ENCODE results near the gene KIF21A. TPM values are rescaled to one million over a fixed set of nuclear protein-coding genes. Genes with fewer than 3 reads are reported as not detected.

KIF21A gene
- total RNA-seq, 3 donors from 2014 or later = 26.6 to 28.1 (median 27.4) TPM

DNA sequence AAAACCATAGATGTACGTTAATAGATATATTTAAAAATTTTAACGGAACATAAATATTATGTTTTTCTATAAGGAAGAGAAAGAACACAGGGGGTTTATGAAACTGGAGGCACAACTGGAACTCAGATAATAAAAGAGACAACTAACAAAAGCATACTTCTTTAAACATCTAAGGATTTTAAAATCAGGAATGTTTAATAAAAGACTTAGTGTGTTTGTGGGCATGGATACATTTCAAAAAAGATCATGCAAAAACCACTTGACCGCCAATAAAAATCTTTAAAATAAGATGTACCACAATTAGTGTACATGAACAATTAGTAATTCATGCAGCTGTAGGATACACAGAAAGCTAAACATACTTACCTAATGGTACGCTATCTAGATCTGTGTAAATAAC is 113.0 kb downstream of the KIF21A start:
- H3K36me3 ChIP-seq (ENCODE audit: low read depth) = no peaks in the 10 kb centered on the region
- H3K4me1 ChIP-seq (ENCODE audit: low read depth) = no peaks in the 10 kb centered on the region
- ATAC-seq (no peak), DNase-seq (no peak)
- intact Hi-C loops (cut with DNase I, micrococcal nuclease) = no loop called here
- TF ChIP-seq, protein P1, sequence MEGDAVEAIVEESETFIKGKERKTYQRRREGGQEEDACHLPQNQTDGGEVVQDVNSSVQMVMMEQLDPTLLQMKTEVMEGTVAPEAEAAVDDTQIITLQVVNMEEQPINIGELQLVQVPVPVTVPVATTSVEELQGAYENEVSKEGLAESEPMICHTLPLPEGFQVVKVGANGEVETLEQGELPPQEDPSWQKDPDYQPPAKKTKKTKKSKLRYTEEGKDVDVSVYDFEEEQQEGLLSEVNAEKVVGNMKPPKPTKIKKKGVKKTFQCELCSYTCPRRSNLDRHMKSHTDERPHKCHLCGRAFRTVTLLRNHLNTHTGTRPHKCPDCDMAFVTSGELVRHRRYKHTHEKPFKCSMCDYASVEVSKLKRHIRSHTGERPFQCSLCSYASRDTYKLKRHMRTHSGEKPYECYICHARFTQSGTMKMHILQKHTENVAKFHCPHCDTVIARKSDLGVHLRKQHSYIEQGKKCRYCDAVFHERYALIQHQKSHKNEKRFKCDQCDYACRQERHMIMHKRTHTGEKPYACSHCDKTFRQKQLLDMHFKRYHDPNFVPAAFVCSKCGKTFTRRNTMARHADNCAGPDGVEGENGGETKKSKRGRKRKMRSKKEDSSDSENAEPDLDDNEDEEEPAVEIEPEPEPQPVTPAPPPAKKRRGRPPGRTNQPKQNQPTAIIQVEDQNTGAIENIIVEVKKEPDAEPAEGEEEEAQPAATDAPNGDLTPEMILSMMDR (IDR thresholded peaks at IDR 0.05) = no peak
- H3K9me3 ChIP-seq = no peaks in the 10 kb centered on the region
- no peak overlapping the region for H3K4me3 ChIP-seq

DNA sequence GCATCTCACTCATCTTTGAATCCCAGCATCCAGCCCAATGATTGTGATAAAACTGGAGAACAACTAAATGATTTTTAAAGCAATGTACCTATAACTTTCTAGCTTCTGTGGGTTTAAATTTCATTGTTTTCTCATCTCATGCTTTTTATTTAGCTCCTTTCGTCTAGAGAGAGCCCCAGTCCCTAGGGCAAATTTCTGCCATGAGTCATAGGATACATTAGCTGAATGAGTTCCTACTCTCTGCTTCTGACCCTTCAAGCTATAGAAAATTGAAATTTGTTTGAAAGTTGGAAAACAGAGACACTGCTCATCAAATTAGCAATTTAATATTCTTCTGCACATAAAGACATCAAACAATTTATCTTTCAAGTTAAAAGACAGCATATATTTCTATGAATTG is 113.9 kb downstream of the KIF21A start:
- TF ChIP-seq, protein P1 (IDR thresholded peaks at IDR 0.05) = no peak
- H3K4me3 ChIP-seq = no peak overlapping the region
- H3K9me3 ChIP-seq = no peaks in the 10 kb centered on the region
- no peaks in the 10 kb centered on the region for H3K36me3 ChIP-seq (ENCODE audit: low read depth)
- H3K4me1 ChIP-seq (ENCODE audit: low read depth) = no peaks in the 10 kb centered on the region
- no peak for DNase-seq
- intact Hi-C loops (cut with DNase I, micrococcal nuclease) = no loop called here
- ATAC-seq = no peak

DNA sequence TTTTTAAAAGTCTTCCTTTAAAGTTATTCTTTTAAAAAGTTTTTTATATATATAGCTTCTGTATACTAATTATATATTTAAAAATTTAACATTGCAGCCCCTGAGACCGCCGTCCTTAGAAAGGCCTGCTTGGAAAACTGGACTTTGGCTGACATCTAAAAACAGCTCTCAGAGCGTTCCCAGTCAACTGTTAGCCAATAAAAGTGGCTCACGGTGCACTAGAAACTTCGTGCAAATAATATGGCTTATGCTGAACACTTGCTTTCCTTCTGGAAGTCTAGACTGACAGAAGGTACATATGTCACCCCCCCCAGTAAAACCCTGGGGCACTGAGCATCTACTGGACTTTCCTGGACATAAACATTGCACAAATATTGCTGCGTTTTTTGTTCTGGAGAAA is 115.0 kb downstream of the KIF21A start:
- DNase-seq = no peak
- TF ChIP-seq, protein P1 (IDR thresholded peaks at IDR 0.05) = no peak
- Histone ChIP-seq H3K4me1 (ENCODE audit: low read depth) (no peaks in the 10 kb centered on the region), H3K9me3 (no peaks in the 10 kb centered on the region), H3K4me3 (no peak overlapping the region), H3K36me3 (ENCODE audit: low read depth) (no peaks in the 10 kb centered on the region)
- no peak for ATAC-seq
- intact Hi-C loops (cut with DNase I, micrococcal nuclease) = no loop called here

DNA sequence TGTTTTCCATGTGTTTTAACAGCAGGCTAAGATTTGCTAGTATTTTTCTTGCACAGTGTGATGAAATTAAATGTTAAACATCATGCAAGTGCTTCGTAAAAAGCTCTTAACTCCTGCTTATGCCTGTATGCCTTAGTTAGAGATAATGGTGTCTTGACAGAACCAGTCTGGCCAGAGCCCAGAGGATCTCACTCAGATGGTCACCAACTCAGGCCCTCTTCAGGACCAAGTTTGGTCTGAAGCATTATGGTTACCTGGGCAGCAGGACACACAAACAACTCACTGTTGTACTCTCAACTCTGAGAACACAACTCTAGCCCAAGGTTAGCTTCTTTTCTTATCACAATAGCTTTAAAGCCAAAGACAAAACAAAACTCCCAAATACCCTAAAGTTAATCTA is 115.4 kb downstream of the KIF21A start:
- no peak for ATAC-seq
- intact Hi-C loops (cut with DNase I, micrococcal nuclease) = no loop called here

DNA sequence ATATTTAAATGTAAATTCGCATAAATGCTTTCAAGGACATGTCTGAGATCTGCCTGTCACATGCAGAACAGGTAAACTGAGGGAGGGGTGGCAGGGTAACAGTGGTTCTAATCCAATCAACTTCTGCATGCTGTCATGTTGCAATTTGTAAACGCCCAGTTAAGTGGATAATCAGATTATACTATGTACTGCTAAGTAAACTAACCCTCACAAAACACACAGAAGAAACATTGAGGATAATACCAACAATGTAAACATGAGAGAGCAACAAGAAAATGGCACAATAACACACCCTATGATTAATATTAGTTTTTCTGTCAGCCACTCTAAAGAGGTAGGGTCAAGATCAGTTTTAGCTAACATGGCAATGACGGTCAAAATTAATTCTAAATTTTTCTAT is 123.7 kb downstream of the KIF21A start:
- H3K36me3 ChIP-seq (ENCODE audit: low read depth) = no peaks in the 10 kb centered on the region
- DNase-seq (no peak), ATAC-seq (no peak)
- intact Hi-C loops (cut with DNase I, micrococcal nuclease) = no loop called here
- TF ChIP-seq, protein P1 (IDR thresholded peaks at IDR 0.05) = no peak
- no peaks in the 10 kb centered on the region for H3K9me3 ChIP-seq
- H3K4me1 ChIP-seq (ENCODE audit: low read depth) = no peaks in the 10 kb centered on the region
- no peak overlapping the region for H3K4me3 ChIP-seq

More for the DNA sequence above, 115.4 kb downstream of the KIF21A start:
- no peaks in the 10 kb centered on the region for H3K9me3 ChIP-seq
- no peak for DNase-seq
- no peaks in the 10 kb centered on the region for H3K4me1 ChIP-seq (ENCODE audit: low read depth)
- H3K36me3 ChIP-seq (ENCODE audit: low read depth) = no peaks in the 10 kb centered on the region
- TF ChIP-seq, protein P1 (IDR thresholded peaks at IDR 0.05) = no peak
- no peak overlapping the region for H3K4me3 ChIP-seq

DNA sequence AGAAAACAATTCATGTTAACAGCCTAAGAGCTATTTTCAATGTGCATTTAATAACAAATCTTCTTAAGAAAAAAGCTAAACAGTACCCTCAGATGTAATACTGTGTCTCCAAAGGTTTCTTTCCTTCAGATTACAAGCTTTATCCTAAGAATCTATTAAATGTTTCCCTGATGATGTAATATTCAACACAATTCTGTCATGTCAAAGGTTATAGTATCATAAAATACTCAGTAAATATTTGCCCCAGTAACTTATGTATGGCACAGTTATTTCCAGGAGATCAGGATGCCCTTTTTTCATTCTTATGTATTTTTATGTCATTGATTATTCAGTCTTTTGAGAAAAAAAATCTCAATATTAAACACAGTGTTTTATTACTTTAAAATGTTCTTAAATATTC is 128.4 kb downstream of the KIF21A start:
- Histone ChIP-seq H3K4me3 (no peak overlapping the region), H3K9me3 (no peaks in the 10 kb centered on the region), H3K4me1 (ENCODE audit: low read depth) (no peaks in the 10 kb centered on the region), H3K36me3 (ENCODE audit: low read depth) (no peaks in the 10 kb centered on the region)
- intact Hi-C loops (cut with DNase I, micrococcal nuclease) = no loop called here
- TF ChIP-seq, protein P1 (IDR thresholded peaks at IDR 0.05) = no peak
- ATAC-seq (no peak), DNase-seq (no peak)
